CD14-positive monocyte (primary cell): ENCODE data around the gene GTF3C6. TPM values are rescaled to one million over a fixed set of nuclear protein-coding genes. Genes with fewer than 3 reads are reported as not detected.
A peak's percentile ranks its signal among the peaks of the same experiment; 100 is the strongest.

Experiments used
- DNase-seq, 3 donors: peaks; one replicate each; pipeline ENCODE4 v3.0.0-alpha.2; 2011 to 2022
- H2AFZ ChIP-seq: 2 replicates; pipeline ENCODE4 v1.6.0; 2012; ENCODE audit warnings: mild to moderate bottlenecking, low read depth, low read length, inconsistent platforms; ENCODE audit not compliant: insufficient read depth, poor library complexity, severe bottlenecking
- H3K27ac ChIP-seq, 2 donors: 1 replicate in 1 of 2; 2 replicates in 1 of 2; pipeline ENCODE4 v1.5.1; 2012 to 2013; ENCODE audit warnings: low read length in 2 of 2, control low read depth in 1 of 2, inconsistent platforms in 1 of 2, low read depth in 1 of 2, mild to moderate bottlenecking in 1 of 2
- H3K27me3 ChIP-seq, 2 donors: one replicate each; pipeline versions ENCODE4 v1.6.0 to v1.6.1; 2011 to 2013; ENCODE audit warnings: low read length in 2 of 2; ENCODE audit not compliant: control insufficient read depth in 2 of 2, insufficient read depth in 2 of 2
- H3K36me3 ChIP-seq, 2 donors: replicated peaks in 1 of 2; 1 replicate in 1 of 2; 2 replicates in 1 of 2; pipeline versions ENCODE4 v1.5.1 to v1.6.1; 2012 to 2013; ENCODE audit warnings: low read length in 2 of 2, control low read depth in 1 of 2, inconsistent platforms in 1 of 2, mild to moderate bottlenecking in 1 of 2; ENCODE audit not compliant: insufficient read depth in 2 of 2, control insufficient read depth in 1 of 2
- H3K4me1 ChIP-seq, 2 donors: 1 replicate in 1 of 2; 2 replicates in 1 of 2; pipeline versions ENCODE4 v1.5.1 to v1.6.1; 2012 to 2013; ENCODE audit warnings: low read length in 2 of 2, control low read depth in 1 of 2, inconsistent platforms in 1 of 2, mild to moderate bottlenecking in 1 of 2, moderate library complexity in 1 of 2; ENCODE audit not compliant: insufficient read depth in 2 of 2, control insufficient read depth in 1 of 2
- H3K4me2 ChIP-seq: replicated peaks from 2 replicates; pipeline ENCODE3; 2012; ENCODE audit warnings: low read length, moderate library complexity, mild to moderate bottlenecking; ENCODE audit not compliant: poor library complexity, severe bottlenecking; ENCODE audit errors: extremely low read depth
- H3K4me3 ChIP-seq, 3 experiments: fragments of 200-600 bp in 1 of 3; sonication (generic) in 1 of 3; replicated peaks in 1 of 3; 1 replicate in 2 of 3; 2 replicates in 1 of 3; pipeline ENCODE4 v1.5.1; 2011 to 2013; ENCODE audit warnings: low read length in 3 of 3, mild to moderate bottlenecking in 3 of 3, control low read depth in 2 of 3, low read depth in 2 of 3, inconsistent platforms in 1 of 3, moderate library complexity in 1 of 3
- H3K79me2 ChIP-seq: 2 replicates; pipeline ENCODE4 v1.6.0; 2012; ENCODE audit warnings: mild to moderate bottlenecking, control low read depth, inconsistent platforms, low read length, moderate library complexity; ENCODE audit not compliant: insufficient read depth
- H3K9ac ChIP-seq: 2 replicates; pipeline ENCODE4 v1.6.0; 2017; ENCODE audit warnings: low read length, mild to moderate bottlenecking; ENCODE audit not compliant: insufficient read depth, poor library complexity, severe bottlenecking
- H3K9me3 ChIP-seq, 2 donors: replicated peaks in 1 of 2; 1 replicate in 1 of 2; 2 replicates in 1 of 2; pipeline versions ENCODE4 v1.5.1 to v1.6.1; 2012 to 2013; ENCODE audit warnings: low read length in 2 of 2, control low read depth in 1 of 2; ENCODE audit not compliant: control insufficient read depth in 1 of 2, insufficient read depth in 1 of 2
- H4K20me1 ChIP-seq: 2 replicates; pipeline ENCODE4 v1.6.0; 2012; ENCODE audit warnings: mild to moderate bottlenecking, low read length, control low read depth, moderate library complexity; ENCODE audit not compliant: insufficient read depth
- H3K27ac Mint-ChIP-seq, 7 donors: one replicate each; pipeline ENCODE4 v1.8.0; 2020; ENCODE audit warnings: mild to moderate bottlenecking in 7 of 7, mixed read lengths in 7 of 7, moderate library complexity in 6 of 7, inconsistent platforms in 2 of 7
- H3K27me3 Mint-ChIP-seq, 3 donors: one replicate each; pipeline ENCODE4 v1.8.0; 2021 to 2022; ENCODE audit warnings: low read depth in 3 of 3, mild to moderate bottlenecking in 3 of 3, mixed read lengths in 3 of 3, moderate library complexity in 3 of 3, inconsistent platforms in 1 of 3
- H3K36me3 Mint-ChIP-seq, 2 donors: one replicate each; pipeline ENCODE4 v1.8.0; 2020; ENCODE audit warnings: mixed read lengths in 2 of 2, inconsistent platforms in 1 of 2, mild to moderate bottlenecking in 1 of 2
- H3K4me1 Mint-ChIP-seq: one replicate; pipeline ENCODE4 v1.8.0; 2020; ENCODE audit warnings: mild to moderate bottlenecking, mixed read lengths
- H3K4me3 Mint-ChIP-seq, 2 donors: one replicate each; pipeline ENCODE4 v1.8.0; 2020; ENCODE audit warnings: mild to moderate bottlenecking in 2 of 2, mixed read lengths in 2 of 2, moderate library complexity in 1 of 2
- H3K9me3 Mint-ChIP-seq, 7 donors: one replicate each; pipeline ENCODE4 v1.8.0; 2020 to 2022; ENCODE audit warnings: mixed read lengths in 7 of 7, mild to moderate bottlenecking in 6 of 7, moderate library complexity in 6 of 7, inconsistent platforms in 2 of 7
- CTCF ChIP-seq: fragments of 200-600 bp; IDR thresholded peaks from one replicate; pipeline ENCODE4 v1.8.0; 2022; ENCODE audit warnings: antibody characterized with exemption, mild to moderate bottlenecking
- WGBS: methylation state at CpG from one replicate; pipeline ENCODE4 v1.1.5; 2013; ENCODE audit warnings: missing lambda C conversion rate; ENCODE audit not compliant: insufficient coverage; 5-methylcytosine and 5-hydroxymethylcytosine counted together
- intact Hi-C, 2 donors: fragments of 100-400 bp; cut with micrococcal nuclease; formaldehyde crosslinking; loops; one replicate each; pipeline versions ENCODE4 v1.15.0 to v1.15.1; 2023
- polyA plus RNA-seq, 3 donors: library from polyadenylated mRNA; depleted of rRNA in 1 of 3; unstranded in 2 of 3; stranded (reverse) in 1 of 3; fragments of 300-500 nt in 2 of 3; fragments of >200 nt in 1 of 3; fragmentation: Illumina TruSeq in 2 of 3; gene quantifications; 1 replicate in 2 of 3; 2 replicates in 1 of 3; pipeline ENCODE4 v1.2.3, GENCODE V29; 2012 to 2021

GTF3C6 gene
- polyA plus RNA-seq, 3 donors = 15.1 to 93.9 (median 91.1) TPM

- Mint-ChIP-seq H3K9me3 (no peaks in the 10 kb centered on the region), H3K27me3 (no peaks in the 10 kb centered on the region), H3K4me1 (no peaks in the 10 kb centered on the region), H3K27ac (peak overlapping the region in 3 of 7 donors; percentile 20 to 48 (median 23)), H3K4me3 (no peak overlapping the region), H3K36me3 (peaks cover 60 to 85% of the 10 kb centered on the region in 2 donors)
- TF ChIP-seq CTCF = no peak
- intact Hi-C loops = no loop called here
- no peaks in the 10 kb centered on the region for H3K4me1 ChIP-seq
- H3K9ac ChIP-seq = no peak overlapping the region
- no peaks in the 10 kb centered on the region for H4K20me1 ChIP-seq
- no peaks in the 10 kb centered on the region for H3K79me2 ChIP-seq
- H3K27ac ChIP-seq = no peak overlapping the region
- H3K4me2 ChIP-seq = no peak overlapping the region
- WGBS = 89% methylated on average over 3 of the region's 11 CpGs
- no peaks in the 10 kb centered on the region for H3K9me3 ChIP-seq
- H3K27me3 ChIP-seq = no peaks in the 10 kb centered on the region
- no peak overlapping the region for H2AFZ ChIP-seq
- peaks cover 57 to 90% of the 10 kb centered on the region in 2 donors for H3K36me3 ChIP-seq
- DNase-seq = no peak
- no peak overlapping the region for H3K4me3 ChIP-seq
These were observed 32.5 kb downstream of the GTF3C6 start for GRCh38 chr6:110990840-110991576.

- WGBS = 96% methylated on average over 4 of the region's 9 CpGs
- Histone ChIP-seq H2AFZ (no peak overlapping the region), H3K36me3 (peaks cover 71 to 90% of the 10 kb centered on the region in 2 donors), H3K79me2 (no peaks in the 10 kb centered on the region), H3K4me1 (no peaks in the 10 kb centered on the region), H3K4me3 (no peak overlapping the region), H4K20me1 (no peaks in the 10 kb centered on the region), H3K9ac (no peak overlapping the region), H3K27me3 (no peaks in the 10 kb centered on the region), H3K9me3 (no peaks in the 10 kb centered on the region), H3K4me2 (no peak overlapping the region), H3K27ac (no peak overlapping the region)
- no peak for TF ChIP-seq CTCF
- H3K4me3 Mint-ChIP-seq = no peak overlapping the region
- no peaks in the 10 kb centered on the region for H3K27me3 Mint-ChIP-seq
- no peak for DNase-seq
- intact Hi-C loops = no loop called here
- no peaks in the 10 kb centered on the region for H3K9me3 Mint-ChIP-seq
- peaks cover 71 to 83% of the 10 kb centered on the region in 2 donors for H3K36me3 Mint-ChIP-seq
- peak overlapping the region in 1 of 7 donors; percentile 36 for H3K27ac Mint-ChIP-seq
- H3K4me1 Mint-ChIP-seq = no peaks in the 10 kb centered on the region
These were observed 38.2 kb downstream of the GTF3C6 start for GRCh38 chr6:110996691-110997090.
